Retina (tissue), 1 donor: ENCODE measurements around the gene USP50.
"Not testable (repeated sequence)": the region's sequence is repeated elsewhere in the genome, so short reads cannot be mapped to it uniquely, and the experiment has no call there.

Experiments used
- DNase-seq: peaks from one replicate; pipeline ENCODE4 v3.0.0-alpha.2; 2016

The USP50 gene

GRCh38 chr15:50546566-50546965 is at the start of gene USP50:
Gene USP50 (minus strand): TSS chr15:50546666. CDS start chr15:50546525, 141 bp downstream.
- no peak for DNase-seq

DNA sequence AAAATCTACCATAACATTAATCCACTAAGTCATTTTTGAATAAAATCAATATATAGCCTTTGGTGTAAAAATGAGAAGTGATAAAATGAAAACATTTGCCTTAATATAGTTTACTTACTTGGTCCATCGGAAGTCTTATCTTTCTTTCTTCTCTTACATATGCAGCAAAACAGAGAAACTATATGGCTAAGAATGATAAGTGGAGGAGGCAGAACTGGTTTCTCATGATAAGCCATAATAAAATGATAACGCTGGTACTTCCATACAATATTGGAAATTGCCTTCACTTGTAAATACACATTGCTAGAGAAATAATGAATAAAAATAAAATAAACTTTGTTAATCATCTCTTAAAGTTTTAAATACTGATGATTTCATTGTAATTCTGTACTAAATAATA is 47.8 kb upstream of the USP50 start:
- DNase-seq, result no peak

DNA sequence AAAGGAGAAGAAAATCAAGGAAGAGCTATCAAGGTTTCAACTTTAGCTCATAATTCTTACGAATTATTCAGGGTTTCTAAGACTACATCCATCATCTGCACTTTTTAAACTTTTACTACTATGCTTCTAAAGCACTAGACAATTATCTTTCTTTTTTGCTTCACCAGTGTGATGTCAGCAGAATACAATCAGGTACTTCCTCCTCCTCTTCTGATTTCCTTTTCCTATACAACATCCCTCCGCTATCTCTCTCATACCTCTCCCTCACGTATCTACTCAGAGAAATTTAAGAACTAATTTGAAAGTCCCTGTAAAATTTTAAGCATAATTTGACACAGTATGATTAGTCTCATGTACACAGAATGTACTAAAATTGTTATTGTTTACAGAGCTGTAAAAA is 47.3 kb upstream of the USP50 start:
- no peak for DNase-seq

GRCh38 chr15:50590288-50590687 is 43.8 kb upstream of the USP50 start:
- DNase-seq, result no peak

DNA sequence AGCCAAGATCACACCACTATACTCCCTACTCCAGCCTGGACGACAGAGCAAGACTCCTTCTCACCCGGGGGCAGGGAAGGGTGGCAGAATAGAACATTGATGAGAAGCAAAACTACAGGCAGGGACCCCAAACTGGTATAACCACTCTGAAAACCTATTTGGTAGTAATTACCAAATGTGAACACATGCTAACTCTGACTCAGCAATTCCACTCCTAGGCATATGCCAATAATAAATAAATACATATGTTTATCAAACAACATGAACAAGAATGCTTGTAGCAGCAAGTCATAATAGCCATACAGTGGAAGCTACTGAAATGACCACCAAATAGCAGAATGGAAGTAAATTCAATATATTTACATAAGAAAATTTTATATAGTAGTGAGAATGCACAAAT is 31.0 kb upstream of the USP50 start:
- DNase-seq, result no peak

DNA sequence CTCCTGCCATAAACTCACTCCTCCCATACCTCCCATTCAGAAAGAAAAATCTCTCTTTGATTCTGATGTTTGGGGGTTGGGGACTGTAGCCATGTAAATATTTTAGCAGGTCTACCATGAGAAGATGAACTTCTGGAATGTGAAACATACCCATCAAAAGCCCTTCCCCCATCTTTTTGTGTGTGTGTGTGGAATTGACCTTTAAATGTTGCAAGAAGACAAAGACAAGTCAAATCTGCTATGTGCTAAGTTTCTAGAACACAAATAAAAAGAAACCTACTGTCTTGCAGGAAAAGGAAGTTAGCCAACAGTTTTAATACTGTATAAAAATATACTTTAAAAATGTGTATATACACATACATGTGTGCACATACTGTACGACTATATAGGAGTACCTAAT is 29.7 kb upstream of the USP50 start:
- no peak for DNase-seq

- not testable (repeated sequence) for DNase-seq
Measured at GRCh38 chr15:50573842-50574241, 27.4 kb upstream of the USP50 start.

GRCh38 chr15:50563756-50564155 is 17.3 kb upstream of the USP50 start:
- no peak for DNase-seq

DNA sequence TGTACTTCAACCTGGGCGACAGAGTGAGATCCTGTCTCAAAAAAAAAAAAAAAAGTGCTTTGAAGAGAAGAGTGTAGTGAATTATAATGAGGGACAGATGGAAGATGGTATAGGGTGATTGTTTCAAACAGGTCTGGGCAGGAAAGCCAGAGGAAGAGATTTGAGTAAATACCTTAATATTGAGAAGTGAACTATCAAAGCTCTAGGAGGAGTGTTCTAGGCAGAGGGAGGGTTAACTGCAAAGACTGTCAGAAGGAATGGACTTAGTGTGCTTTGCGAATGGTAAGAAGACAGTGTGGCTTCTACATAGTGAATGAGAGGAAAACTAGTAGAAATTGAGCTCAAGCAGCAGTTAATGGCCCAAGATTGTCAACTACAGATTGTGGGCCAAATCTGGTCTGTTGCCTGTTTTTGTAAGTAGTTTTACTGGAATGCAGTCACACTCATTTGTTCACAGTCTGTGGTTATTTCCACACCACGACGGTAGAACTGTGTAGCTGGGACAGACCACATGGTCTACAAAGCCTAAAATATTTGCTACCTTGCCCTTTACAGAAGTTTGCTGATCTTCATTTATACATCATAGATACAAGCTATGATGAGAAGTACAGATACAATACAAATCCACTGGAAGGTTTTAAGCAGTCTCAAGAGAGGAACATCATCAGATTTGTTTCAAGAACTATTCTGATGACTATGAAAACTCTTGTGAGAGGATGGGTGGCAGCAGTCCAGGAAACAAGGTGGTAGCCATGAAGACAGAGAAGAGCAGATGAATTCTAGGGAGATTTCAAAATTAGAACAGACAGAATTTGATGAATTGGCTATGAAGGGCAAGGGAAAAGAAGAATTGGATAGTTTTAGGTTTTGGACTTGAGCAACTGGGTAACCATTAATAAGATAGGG is 16.5 kb upstream of the USP50 start:
- no peak for DNase-seq

DNA sequence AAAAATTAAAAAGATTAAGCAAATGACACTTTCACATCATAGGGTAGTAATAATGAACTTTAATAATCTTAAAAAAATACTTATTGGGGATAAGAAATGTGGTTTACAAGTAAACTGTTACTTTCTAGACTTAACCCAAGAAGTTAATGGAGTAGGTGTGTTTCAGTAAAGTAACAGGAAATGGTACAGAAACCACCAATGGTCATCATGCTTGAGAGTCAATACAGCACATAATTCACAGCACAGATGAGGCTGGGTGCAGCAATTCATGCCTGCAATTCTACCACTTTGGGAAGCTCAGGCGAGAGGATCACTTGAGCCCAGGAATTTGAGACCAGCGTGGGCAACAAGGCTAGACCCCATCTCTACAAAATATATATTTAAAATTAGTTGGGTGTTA is 11.5 kb upstream of the USP50 start:
- no peak for DNase-seq

DNA sequence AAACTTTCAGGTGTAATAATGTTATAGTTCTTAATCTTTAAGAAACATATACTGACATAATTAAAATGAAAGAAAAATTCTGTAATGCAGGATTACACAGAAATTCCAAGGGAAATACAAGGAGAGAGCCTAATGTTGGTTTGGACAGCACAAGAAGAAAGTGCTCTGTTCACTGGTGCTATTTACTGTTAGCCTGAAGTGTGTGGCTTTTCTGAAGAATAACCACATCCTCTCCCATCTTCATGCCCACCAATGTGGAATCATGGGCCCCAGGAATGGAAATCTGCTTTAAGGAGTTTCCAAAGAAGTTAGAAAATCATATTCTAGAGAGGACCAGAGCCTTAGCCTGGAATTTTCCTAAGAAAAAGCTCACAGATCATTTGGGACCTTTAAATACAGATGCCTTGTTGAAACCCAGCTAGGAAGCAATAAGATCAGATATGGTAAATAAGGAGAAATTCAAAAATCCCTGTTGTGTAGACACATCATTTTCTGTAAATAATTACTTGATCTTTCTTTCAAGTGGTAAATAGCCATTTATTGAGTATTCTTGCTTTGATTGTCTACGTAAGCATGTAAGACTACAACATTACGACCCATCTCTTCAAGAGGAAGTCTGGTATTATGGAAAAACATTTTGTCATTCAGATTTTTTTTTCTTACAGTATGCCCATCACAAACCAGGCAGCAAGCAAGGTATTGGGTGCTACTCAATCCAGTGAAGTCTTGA is 10.3 kb upstream of the USP50 start:
- DNase-seq, result no peak

DNA sequence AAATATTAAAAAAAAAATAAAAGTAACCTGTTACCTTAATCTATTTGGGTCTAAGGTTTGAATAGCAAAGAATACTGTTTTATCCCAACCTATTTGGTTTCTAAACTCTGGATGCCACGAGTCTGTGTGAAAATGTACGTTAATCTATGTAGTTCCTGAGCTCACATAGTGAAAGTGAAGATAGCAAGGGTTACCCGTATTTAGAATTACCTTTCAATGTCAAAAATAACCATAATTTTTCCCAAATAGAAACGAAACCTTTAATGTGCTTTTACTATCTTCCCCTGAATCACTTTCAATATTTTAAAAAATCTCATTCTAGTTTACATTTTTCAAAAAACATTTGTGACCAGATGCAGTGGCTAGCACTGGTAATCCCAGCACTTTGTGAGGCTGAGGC is 5.8 kb upstream of the USP50 start:
- DNase-seq, result no peak

DNA sequence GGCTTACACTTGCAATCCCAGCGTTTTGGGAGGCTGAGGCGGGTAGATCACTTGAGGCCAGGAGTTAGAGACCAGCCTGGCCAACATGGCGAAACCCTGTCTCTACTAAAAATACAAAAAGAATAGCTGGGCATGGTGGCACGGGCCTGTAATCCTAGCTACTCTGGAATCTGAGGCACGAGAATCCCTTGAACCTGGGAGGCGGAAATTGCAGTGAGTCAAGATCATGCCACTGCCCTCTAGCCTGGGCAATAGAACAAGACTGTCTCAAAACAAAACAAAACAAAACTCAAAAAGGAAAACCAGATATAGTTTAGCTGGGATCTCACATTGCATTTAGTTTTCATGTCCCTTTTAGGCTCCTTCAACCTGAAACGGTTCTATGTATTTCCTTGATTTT is 2.9 kb upstream of the USP50 start:
- DNase-seq, result no peak

GRCh38 chr15:50544368-50544767 is 2.1 kb downstream of the USP50 start:
- no peak for DNase-seq

- no peak for DNase-seq
Measured at GRCh38 chr15:50543556-50543955, 2.9 kb downstream of the USP50 start.

DNA sequence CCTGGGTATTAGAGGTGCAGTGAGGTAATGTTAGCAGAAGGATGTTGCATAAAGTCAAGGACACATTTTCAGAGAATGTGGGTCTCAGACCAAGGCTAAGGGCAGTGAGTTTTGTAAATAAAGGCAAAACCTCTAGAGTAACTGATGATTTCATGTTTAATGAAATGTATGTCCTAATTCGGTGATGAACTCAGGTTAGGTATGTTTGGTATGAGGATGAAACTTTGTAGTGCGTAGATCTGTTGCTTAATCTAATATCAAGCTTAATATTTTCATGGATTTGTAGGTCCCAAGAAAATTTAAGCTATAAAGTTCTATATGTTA is 3.6 kb downstream of the USP50 start:
- DNase-seq, result no peak

DNA sequence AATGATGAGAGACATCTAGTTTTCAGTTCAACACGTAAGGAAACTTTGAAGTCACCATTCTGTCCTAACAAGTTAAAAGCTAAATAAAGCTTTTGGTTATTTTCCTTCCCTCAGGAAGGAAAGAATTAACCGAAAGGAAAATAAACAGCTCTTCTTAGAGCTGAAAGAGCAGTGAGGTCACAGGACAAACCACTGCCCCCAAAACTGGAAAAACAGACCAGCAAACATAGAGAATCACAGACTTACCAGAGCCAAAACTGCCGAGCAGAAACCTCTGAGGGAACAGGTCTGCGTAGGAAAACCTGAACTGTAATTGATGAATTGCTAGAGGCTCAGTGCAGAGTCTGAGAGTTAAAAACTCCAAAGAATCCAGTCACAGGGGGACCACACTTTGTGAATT is 14.7 kb downstream of the USP50 start:
- DNase-seq, result no peak

- DNase-seq, result no peak
Measured at GRCh38 chr15:50531163-50531562, 15.3 kb downstream of the USP50 start.

DNA sequence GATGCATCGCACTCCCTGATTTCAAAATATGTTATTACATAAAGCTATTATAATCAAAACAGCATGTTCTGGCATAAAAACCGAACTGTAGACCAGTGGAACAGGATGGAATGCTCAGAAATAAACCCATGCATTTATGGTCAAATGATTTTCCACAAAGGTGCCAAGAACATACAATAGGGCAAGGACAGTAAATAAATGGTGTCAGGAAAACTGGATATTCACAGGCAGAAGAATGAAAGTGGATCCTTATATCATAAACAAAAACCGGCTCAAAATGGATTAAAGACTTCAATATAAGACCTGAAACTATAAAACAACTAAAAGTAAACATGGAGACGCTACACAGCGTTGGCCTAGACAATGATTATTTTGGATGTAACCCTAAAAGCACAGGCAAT is 22.6 kb downstream of the USP50 start:
- no peak for DNase-seq

DNA sequence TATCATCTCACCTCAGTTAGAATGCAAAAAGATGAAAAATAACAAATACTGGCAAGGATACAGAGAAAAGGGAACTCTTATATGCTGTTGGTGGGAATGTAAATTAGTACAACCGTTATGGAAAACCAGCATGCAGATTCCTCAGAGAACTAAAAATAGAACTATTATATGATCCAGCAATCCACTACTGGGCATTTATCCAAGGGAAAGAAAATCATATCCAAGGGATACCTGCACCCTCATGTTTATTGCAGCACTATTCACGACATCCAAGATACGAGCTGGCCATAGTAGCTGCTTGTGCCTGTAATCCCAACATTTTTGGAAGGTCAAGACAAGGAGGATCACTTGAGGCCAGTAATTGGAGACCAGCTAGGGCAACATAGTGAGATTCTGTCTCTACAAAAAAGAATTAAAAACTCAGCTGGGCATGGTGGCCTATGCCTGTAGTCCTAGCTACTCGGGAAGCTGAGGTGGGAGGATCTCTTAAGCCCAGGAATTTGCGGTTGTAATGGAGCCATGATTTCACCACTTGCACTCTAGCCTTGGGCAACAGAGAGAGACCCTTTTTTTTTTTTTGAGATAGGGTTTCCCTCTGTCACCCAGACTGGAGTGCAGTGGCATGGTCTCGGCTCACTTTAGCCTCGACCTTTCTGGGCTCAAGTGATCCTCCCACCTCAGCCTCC is 26.6 kb downstream of the USP50 start:
- DNase-seq, result no peak

- no peak for DNase-seq
Measured at GRCh38 chr15:50513001-50513400, 33.5 kb downstream of the USP50 start.

GRCh38 chr15:50506121-50506520 is 40.3 kb downstream of the USP50 start:
- DNase-seq, result peak; percentile 49

GRCh38 chr15:50505656-50506055 is 40.8 kb downstream of the USP50 start:
- not testable (repeated sequence) for DNase-seq

DNA sequence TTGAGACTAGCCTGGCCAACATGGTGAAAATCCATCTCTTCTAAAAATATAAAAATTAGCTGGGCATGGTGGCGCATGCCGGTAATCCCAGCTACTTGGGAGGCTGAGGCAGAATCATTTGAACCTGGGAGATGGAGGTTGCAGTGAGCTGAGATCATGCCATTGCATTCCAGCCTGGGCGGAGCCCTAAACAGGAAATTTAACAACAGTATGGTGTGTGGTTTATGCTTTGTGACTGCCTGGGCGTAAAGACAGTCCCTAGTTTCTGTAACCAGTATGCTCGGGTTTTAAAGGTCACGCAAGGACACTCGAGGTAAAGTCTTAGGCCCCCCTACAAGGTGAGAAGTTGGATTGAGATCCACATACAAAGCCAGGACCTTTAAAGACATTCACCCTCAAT is 43.3 kb downstream of the USP50 start:
- no peak for DNase-seq
